Neural cell (in vitro differentiated cells): ENCODE data around the gene PTPRK.

Experiments
- CTCF ChIP-seq: fragments of 450-650 bp; IDR thresholded peaks from 2 replicates; pipeline ENCODE4 v1.5.1; 2014; ENCODE audit warnings: antibody characterized with exemption, mild to moderate bottlenecking, moderate library complexity; ENCODE audit not compliant: poor library complexity, severe bottlenecking
- EP300 ChIP-seq: fragments of 450-650 bp; conservative IDR thresholded peaks from 2 replicates; pipeline ENCODE4 v1.6.1; 2014; ENCODE audit warnings: antibody characterized with exemption, mild to moderate bottlenecking, moderate library complexity; ENCODE audit not compliant: poor library complexity, severe bottlenecking
- RAD21 ChIP-seq: fragments of 450-650 bp; conservative IDR thresholded peaks from 2 replicates; pipeline ENCODE4 v1.6.1; 2014; ENCODE audit warnings: antibody characterized with exemption, mild to moderate bottlenecking, moderate library complexity
- SMC3 ChIP-seq: fragments of 450-650 bp; conservative IDR thresholded peaks from 2 replicates; pipeline ENCODE4 v1.6.1; 2014; ENCODE audit warnings: antibody characterized with exemption, mild to moderate bottlenecking, moderate library complexity; ENCODE audit not compliant: poor library complexity
- TAF1 ChIP-seq: IDR thresholded peaks from 2 replicates; pipeline ENCODE4 v1.6.1; 2012; ENCODE audit warnings: low read depth

GRCh38 chr6:128343706-128344105 is 176.7 kb downstream of the PTPRK start:
- TF ChIP-seq CTCF (no peak), EP300 (no peak), TAF1 (no peak), SMC3 (no peak), RAD21 (no peak)
